HG02798 (cell line): ENCODE results near the gene PTCD3.

Experiments
- ATAC-seq: cut with Tn5 transposase; IDR thresholded peaks from one replicate; pipeline ENCODE4 v1.9.1; 2021; ENCODE audit warnings: mild to moderate bottlenecking; ENCODE audit not compliant: unreplicated experiment, poor library complexity

The PTCD3 gene

GRCh38 chr2:86079981-86080911, 25.8 kb upstream of the PTCD3 start:
- ATAC-seq: peak; percentile 77

DNA sequence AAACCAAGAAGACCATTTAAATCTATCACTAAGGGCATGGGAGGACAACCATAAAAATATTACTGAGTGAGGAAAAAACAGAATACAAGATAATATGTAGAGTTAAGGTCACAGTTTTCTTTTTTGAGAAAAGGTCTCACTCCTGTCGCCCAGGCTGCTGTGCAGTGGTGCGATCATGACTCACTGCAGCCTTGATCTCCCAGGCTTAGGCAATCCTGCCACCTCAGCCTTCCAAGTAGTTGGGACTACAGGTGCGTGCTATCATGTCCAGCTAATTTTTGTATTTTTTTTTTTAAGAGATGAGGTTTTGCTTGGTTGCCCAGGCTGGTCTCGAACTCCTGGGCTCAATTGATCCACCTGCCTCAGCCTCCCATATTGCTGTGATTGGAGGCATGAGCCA, 24.3 kb upstream of the PTCD3 start:
- ATAC-seq: no peak

DNA sequence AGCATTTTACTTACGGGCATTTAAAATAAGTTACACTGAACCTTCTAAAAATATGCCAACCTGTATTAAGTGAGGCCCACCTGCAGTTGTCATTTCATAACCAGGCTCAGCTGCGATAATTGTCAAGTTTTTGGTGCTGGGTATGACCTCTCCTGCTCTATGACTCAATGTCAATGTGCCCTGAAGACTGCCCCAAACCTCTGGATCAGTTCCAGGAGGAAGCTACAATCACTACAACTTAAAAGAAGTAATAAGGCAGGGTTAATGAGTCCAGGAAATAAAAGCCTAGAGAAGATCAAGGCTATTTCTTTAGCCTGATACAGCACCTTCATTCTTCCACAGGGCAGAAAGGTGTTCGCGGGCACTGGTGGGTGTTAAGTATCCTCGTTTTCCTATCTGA, 23.3 kb upstream of the PTCD3 start:
- no peak for ATAC-seq

DNA sequence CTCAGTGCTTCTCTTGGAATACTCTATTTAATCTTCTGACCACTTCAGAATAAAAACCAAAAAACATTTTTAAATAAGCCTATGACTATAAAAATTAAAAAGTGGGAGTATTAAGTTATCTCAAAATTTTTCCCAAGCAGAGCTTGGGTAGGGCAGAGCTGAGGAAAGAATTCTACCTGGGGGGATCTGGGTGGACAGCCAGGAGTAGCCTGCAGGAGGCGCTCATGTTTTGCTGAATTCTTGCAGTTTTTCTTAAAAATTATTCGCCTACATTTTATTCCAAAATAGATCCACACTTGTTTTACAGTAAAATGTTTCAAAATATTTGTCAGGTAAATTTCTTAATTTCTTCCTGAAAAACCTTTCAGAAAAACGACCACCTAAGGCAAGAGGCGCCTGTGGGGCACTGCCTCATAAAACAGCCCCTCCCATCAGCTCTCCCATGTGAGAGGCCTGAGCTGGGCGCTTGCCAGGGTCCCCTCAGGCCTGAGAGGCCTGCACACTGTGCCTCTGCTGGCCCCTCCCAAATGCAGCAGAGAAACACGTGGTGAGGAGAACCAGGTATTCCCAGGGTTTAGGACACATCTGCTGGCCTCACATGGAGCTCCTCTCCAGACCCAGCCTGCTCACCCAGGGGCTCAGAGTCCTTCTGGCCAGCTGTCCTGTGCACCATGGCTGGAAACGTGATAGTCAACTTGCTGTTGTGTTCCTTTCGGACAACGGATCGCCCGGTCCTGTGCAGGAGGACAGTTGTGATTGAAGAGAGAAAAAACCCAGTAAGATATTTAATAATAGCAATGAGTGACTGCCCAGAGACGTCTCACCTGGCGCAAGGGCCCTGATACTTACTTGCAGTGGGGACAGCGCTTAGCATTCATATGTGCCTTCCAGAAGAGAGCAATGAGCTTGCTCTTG, 17.8 kb upstream of the PTCD3 start:
- no peak for ATAC-seq

DNA sequence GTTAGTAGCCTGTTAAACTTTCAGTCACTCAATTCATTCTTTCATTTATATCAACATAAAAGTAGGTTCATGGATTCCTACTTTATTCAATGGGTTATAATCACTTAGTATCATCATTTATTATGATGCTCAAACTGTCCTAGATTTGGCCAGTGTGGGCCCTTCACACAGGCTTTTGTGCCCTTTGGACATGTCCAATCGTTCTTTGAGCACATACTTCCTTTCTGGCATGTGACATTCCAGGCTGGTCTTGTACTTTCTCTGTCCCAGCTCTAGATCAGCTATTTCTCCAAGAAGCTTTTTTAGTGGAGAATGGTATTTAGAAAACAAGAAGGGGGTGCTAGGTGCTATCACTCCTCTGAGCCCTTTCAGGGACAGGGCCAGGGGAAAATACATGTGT, 11.8 kb upstream of the PTCD3 start:
- ATAC-seq: no peak

DNA sequence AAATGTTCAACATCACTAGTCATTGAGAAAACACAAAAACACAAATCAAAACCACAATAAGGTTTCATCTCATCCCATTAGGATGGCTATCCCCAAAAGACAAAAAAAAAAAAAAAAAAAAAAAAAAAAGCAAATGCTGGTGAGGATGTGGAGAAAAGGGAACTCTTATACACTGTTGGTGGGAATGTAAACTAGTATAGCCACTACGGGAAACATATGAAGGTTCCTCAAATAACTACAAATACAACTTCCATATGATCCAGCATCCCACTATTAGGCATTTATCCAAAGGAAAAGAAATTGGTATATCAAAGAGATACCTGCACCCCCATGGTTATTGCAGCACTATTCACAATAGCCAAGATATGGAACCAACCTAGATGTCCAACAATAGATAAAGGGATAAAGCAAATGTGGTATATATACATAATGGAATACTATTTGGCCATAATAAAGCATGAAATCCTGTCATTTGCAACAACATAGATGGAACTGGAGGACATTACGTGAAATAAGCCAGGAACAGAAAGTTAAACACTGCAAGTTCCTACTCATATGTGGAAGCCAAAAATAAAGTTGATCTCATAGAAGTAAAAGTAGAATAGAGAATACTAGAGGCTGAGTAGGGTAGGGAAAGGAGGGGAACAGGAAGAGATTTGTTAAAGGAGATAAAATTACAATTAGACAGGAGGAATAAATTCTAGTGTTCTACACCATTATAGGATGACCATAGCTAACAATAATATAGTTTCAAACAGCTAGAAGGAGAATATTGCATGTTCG, 8.7 kb upstream of the PTCD3 start:
- no peak for ATAC-seq

DNA sequence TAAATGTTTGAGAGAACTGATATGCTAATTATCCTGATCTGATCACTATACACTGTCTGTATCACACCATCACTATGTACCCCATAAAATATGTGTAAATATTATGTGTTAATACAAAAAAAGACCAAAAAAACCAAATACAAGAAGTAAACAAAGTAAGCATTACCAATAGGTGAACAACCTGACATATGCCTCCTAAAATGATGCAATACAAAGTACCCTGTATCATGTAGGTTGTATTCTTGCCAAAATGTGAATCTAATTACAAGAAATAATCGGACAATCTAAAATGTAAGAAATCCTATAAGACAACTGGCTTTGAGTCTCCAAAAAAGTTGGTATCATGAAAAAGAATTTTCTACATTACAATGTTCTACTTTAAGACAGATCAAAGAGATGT, 8.1 kb upstream of the PTCD3 start:
- no peak for ATAC-seq

GRCh38 chr2:86102157-86102556, 3.9 kb upstream of the PTCD3 start:
- ATAC-seq: no peak

GRCh38 chr2:86105252-86105968, 625 bp upstream of the PTCD3 start, which contains the start of gene POLR1A:
Gene POLR1A (minus strand): TSS chr2:86105886. CDS start chr2:86105776, 110 bp downstream.
- ATAC-seq: peak; percentile 74

- no peak for ATAC-seq
Observed at GRCh38 chr2:86107031-86107430, 996 bp downstream of the PTCD3 start.

- no peak for ATAC-seq
Observed at GRCh38 chr2:86118130-86118529, 12.1 kb downstream of the PTCD3 start.

DNA sequence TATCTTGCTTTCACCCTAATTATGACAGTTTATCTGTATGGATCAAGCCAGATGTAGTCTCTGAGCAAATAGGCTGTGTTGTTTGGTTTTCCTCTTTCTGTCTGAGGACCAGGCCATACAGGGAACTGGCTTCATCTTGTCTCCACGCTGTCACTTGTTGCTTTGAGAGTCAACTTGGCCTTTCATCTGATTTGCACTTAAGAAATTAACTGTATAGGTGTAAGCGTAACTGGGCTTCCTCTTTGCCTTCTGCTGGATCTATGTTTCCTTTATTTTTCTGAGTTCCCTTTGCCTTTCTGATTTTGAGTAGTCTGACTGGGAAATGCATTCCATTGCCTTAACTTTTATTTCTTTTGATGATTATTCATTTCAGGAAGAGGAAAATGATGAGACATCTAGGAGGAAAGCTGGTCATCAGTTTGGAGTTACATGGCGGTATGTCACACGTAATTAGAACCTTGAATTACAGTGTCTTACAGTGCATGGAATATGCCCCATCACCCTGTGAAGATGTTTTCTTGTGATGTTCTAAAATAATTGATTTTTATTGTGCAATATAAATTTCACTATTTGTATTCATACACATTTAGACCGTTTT, 17.4 kb downstream of the PTCD3 start:
- no peak for ATAC-seq

- no peak for ATAC-seq
Observed at GRCh38 chr2:86124683-86125082, 18.6 kb downstream of the PTCD3 start.

- ATAC-seq: no peak
Observed at GRCh38 chr2:86134709-86135108, 28.7 kb downstream of the PTCD3 start.

DNA sequence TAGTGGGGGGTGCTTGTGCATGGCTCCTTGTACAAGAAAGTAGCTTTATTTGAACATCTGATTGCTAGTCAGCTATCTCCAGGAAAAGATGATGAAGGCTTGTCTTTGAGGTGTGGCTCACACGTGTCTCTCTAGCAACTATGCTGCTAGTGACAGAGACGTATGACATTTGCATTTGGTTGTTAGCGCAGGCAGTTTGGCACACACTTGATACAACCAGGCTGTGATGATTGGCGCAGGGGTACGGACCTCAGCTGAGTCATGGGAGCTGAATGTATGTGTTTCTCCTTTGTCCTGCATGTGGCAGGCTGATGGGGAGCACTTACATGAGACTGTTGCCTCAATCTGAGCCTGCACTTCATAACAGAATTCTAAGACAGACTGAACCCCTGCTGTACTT, 29.6 kb downstream of the PTCD3 start:
- ATAC-seq: no peak

DNA sequence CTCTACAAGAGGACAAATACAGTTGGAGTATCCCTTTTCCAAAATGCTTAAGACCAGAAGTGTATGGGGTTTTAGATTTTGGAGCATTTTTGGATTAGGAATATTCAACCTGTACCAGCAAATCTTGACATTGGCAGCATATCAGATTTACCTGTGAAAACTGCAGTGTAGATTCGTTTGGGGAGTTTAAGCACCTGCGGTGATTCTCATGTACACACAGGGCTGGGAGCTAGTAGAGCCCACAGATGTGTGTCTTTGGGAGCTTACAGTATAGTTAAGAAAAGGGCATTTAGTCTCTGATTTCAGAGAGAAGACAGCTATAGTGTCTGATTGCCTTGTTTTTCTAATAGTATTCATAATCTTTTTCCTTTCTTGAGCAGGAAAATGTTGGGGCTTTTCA, 30.1 kb downstream of the PTCD3 start:
- ATAC-seq: no peak

DNA sequence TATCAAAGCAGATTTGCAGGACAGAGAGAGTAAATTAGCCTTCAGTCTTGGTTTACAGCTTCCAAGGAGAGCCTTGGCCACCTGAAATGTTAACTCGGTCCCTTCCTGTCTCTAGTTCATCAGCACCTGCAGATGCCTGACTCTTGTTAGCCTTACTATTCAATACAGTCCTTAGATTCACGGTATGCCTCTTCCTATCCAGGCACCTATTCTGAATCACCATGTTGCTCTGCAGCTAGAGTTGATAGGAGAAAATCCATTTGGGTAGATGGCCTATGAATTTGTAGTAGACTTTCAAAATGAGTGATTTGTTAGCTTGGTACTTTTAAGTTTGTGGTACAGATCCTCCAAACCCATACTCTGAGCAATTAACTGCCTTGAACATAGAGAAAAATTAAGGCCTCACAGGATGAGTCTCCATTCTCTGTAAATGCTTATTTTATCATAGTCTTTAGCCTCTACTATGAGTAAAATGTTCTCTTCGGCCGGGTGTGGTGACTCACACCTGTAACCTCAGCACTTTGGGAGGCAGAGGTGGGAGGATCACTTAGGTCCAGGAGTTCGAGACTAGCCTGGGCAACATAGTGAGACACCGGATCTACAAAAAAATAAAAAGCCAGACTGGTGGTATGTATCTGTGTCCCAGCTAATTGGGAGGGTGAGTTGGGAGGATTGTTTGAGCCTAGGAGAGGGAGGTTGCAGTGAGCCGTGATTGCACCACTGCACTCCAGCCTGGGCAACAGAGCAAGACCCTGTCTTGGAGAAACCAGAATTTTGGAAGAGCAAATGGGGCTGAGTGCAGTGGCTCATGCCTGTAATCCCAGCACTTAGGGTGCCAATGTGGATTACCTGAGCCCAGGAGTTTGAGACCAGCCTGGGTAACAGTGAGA, 32.9 kb downstream of the PTCD3 start:
- ATAC-seq: no peak

GRCh38 chr2:86139981-86140380, 33.9 kb downstream of the PTCD3 start:
- ATAC-seq: no peak
